Nephron progenitor cell (in vitro differentiated cells): ENCODE results near the gene MRPL22.
A peak's percentile ranks its signal among the peaks of the same experiment; 100 is the strongest.

Experiments
- DNase-seq: peaks from one replicate; pipeline ENCODE4 v3.0.0; 2021
- H3K27ac Mint-ChIP-seq: 2 replicates; pipeline ENCODE4 v1.8.0; 2021; ENCODE audit warnings: mild to moderate bottlenecking, moderate library complexity, mixed read lengths
- H3K27me3 Mint-ChIP-seq: 2 replicates; pipeline ENCODE4 v1.8.0; 2021; ENCODE audit warnings: mild to moderate bottlenecking, low read depth, mixed read lengths; ENCODE audit not compliant: poor library complexity
- H3K36me3 Mint-ChIP-seq: 2 replicates; pipeline ENCODE4 v1.8.0; 2021; ENCODE audit warnings: low read depth, mixed read lengths
- H3K4me1 Mint-ChIP-seq: 2 replicates; pipeline ENCODE4 v1.8.0; 2021; ENCODE audit warnings: mixed read lengths
- H3K4me3 Mint-ChIP-seq: 2 replicates; pipeline ENCODE4 v1.8.0; 2021; ENCODE audit warnings: mild to moderate bottlenecking, moderate library complexity, mixed read lengths
- H3K9me3 Mint-ChIP-seq: 2 replicates; pipeline ENCODE4 v1.8.0; 2021; ENCODE audit warnings: mild to moderate bottlenecking, moderate library complexity, mixed read lengths
- CTCF ChIP-seq: fragments of 200-600 bp; sonication (generic); IDR thresholded peaks from 2 replicates; pipeline ENCODE4 v1.5.0; 2021; ENCODE audit warnings: antibody characterized with exemption

The MRPL22 gene

GRCh38 chr5:154945695-154946301 is 4.9 kb downstream of the MRPL22 start:
- DNase-seq: no peak
- Mint-ChIP-seq H3K4me3 (no peak overlapping the region), H3K27me3 (no peaks in the 10 kb centered on the region), H3K27ac (no peak overlapping the region), H3K36me3 (peaks cover 12% of the 10 kb centered on the region), H3K4me1 (peaks cover 7% of the 10 kb centered on the region), H3K9me3 (no peaks in the 10 kb centered on the region)
- TF ChIP-seq CTCF: peak; percentile 68

- Mint-ChIP-seq H3K9me3 (no peaks in the 10 kb centered on the region), H3K36me3 (peaks cover 28% of the 10 kb centered on the region), H3K27ac (no peak overlapping the region), H3K4me3 (no peak overlapping the region), H3K4me1 (peaks cover under 1% of the 10 kb centered on the region), H3K27me3 (no peaks in the 10 kb centered on the region)
- no peak for DNase-seq
- no peak for TF ChIP-seq CTCF
Observed at GRCh38 chr5:154947778-154948177, 6.9 kb downstream of the MRPL22 start.

- Mint-ChIP-seq H3K4me1 (no peaks in the 10 kb centered on the region), H3K27me3 (no peaks in the 10 kb centered on the region), H3K4me3 (no peak overlapping the region), H3K36me3 (peaks cover 31% of the 10 kb centered on the region), H3K9me3 (no peaks in the 10 kb centered on the region), H3K27ac (no peak overlapping the region)
- TF ChIP-seq CTCF: no peak
- DNase-seq: no peak
Observed at GRCh38 chr5:154948313-154948712, 7.4 kb downstream of the MRPL22 start.

GRCh38 chr5:154949781-154950180 is 8.9 kb downstream of the MRPL22 start:
- TF ChIP-seq CTCF: no peak
- no peaks in the 10 kb centered on the region for H3K4me1 Mint-ChIP-seq
- no peak for DNase-seq
- no peak overlapping the region for H3K27ac Mint-ChIP-seq
- no peaks in the 10 kb centered on the region for H3K27me3 Mint-ChIP-seq
- H3K36me3 Mint-ChIP-seq: peaks cover 35% of the 10 kb centered on the region
- H3K4me3 Mint-ChIP-seq: no peak overlapping the region
- no peaks in the 10 kb centered on the region for H3K9me3 Mint-ChIP-seq

- Mint-ChIP-seq H3K9me3 (no peaks in the 10 kb centered on the region), H3K36me3 (peaks cover 47% of the 10 kb centered on the region), H3K27me3 (no peaks in the 10 kb centered on the region), H3K4me1 (no peaks in the 10 kb centered on the region), H3K4me3 (no peak overlapping the region), H3K27ac (no peak overlapping the region)
- DNase-seq: no peak
- no peak for TF ChIP-seq CTCF
Observed at GRCh38 chr5:154956712-154957111, 15.8 kb downstream of the MRPL22 start.

GRCh38 chr5:154962494-154962893 is 21.6 kb downstream of the MRPL22 start:
- Mint-ChIP-seq H3K4me1 (no peaks in the 10 kb centered on the region), H3K36me3 (peaks cover 48% of the 10 kb centered on the region)

More at GRCh38 chr5:154962494-154962893, 21.6 kb downstream of the MRPL22 start:
- Mint-ChIP-seq H3K9me3 (no peaks in the 10 kb centered on the region), H3K27me3 (no peaks in the 10 kb centered on the region), H3K27ac (no peak overlapping the region), H3K4me3 (no peak overlapping the region)
- DNase-seq: no peak
- TF ChIP-seq CTCF: no peak
